ENCODE results near the gene TMED1. TPM values are rescaled to one million over a fixed set of nuclear protein-coding genes. Genes with fewer than 3 reads are reported as not detected.
"Not testable (repeated sequence)": the region's sequence is repeated elsewhere in the genome, so short reads cannot be mapped to it uniquely, and the experiment has no call there.

The TMED1 gene
- total RNA-seq, 1 donor from 2014 or later = 27.0 TPM

DNA sequence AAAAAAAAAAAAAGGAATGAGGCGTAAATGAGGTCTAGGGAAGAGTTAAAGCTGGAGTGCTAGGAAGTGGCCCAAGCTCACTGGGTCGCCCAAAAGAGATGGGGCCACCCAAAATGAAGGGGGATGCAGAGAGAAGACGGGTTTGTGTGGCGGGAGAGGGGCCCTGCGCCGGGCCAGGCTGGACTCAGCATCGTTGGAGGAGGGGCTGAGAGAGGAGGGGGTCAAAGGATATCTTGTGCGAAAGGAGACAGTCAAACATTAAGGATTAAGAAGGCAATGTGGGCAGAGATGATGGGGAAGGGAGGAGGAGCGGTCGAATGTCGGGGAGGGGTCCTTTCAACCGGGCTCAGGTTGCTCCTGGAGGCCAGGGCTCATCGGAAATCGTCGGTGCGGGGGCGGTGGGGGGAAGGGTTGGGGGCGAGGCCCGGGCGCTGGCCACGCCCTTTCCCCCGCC is 34.5 kb upstream of the TMED1 start:
- no peak for DNase-seq (ENCODE audit: low read depth)
- TF ChIP-seq, protein P1, sequence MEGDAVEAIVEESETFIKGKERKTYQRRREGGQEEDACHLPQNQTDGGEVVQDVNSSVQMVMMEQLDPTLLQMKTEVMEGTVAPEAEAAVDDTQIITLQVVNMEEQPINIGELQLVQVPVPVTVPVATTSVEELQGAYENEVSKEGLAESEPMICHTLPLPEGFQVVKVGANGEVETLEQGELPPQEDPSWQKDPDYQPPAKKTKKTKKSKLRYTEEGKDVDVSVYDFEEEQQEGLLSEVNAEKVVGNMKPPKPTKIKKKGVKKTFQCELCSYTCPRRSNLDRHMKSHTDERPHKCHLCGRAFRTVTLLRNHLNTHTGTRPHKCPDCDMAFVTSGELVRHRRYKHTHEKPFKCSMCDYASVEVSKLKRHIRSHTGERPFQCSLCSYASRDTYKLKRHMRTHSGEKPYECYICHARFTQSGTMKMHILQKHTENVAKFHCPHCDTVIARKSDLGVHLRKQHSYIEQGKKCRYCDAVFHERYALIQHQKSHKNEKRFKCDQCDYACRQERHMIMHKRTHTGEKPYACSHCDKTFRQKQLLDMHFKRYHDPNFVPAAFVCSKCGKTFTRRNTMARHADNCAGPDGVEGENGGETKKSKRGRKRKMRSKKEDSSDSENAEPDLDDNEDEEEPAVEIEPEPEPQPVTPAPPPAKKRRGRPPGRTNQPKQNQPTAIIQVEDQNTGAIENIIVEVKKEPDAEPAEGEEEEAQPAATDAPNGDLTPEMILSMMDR (IDR thresholded peaks at IDR 0.05; ENCODE audit: insufficient read depth, low read depth, low read length) = no peak
- TF ChIP-seq EZH2 (IDR thresholded peaks at IDR 0.05; ENCODE audit: insufficient read depth, low read length) = no peak
- peaks cover 17% of the 10 kb centered on the region for H4K20me1 ChIP-seq (ENCODE audit: insufficient read depth, low read length)
- no peaks in the 10 kb centered on the region for H3K9me3 Mint-ChIP-seq (ENCODE audit: unreplicated experiment)
- peak overlapping the region; percentile 93 for H3K4me2 ChIP-seq (ENCODE audit: low read length)
- H3K4me3 ChIP-seq (ENCODE audit: insufficient read depth, low read depth, low read length) = peak overlapping the region; percentile 53
- H2AFZ ChIP-seq (ENCODE audit: low read depth, low read length) = peak overlapping the region; percentile 88
- H3K27ac ChIP-seq (ENCODE audit: low read depth, low read length) = peak overlapping the region; percentile 48
- no peaks in the 10 kb centered on the region for H3K27me3 ChIP-seq (ENCODE audit: insufficient read depth, low read length)
- H3K4me3 Mint-ChIP-seq (ENCODE audit: unreplicated experiment) = peak overlapping the region; percentile 68
- H3K4me1 ChIP-seq (ENCODE audit: insufficient read depth, low read length) = peaks cover 12% of the 10 kb centered on the region
- peaks cover 36% of the 10 kb centered on the region for H3K79me2 ChIP-seq (ENCODE audit: insufficient read depth, low read length)
- H3K9ac ChIP-seq (ENCODE audit: low read length) = peak overlapping the region; percentile 77
- H3K27ac Mint-ChIP-seq (ENCODE audit: unreplicated experiment) = peak overlapping the region; percentile 93
- H3K36me3 ChIP-seq (ENCODE audit: insufficient read depth, low read length) = no peaks in the 10 kb centered on the region
- no peak for FAIRE-seq
- peaks cover 6% of the 10 kb centered on the region for H3K4me1 Mint-ChIP-seq (ENCODE audit: low read depth, unreplicated experiment)
- no peaks in the 10 kb centered on the region for H3K27me3 Mint-ChIP-seq (ENCODE audit: low read depth, unreplicated experiment)
- H3K36me3 Mint-ChIP-seq (ENCODE audit: low read depth, unreplicated experiment) = peaks cover 2% of the 10 kb centered on the region
- no peaks in the 10 kb centered on the region for H3K9me3 ChIP-seq (ENCODE audit: insufficient read depth, low read depth, low read length)

DNA sequence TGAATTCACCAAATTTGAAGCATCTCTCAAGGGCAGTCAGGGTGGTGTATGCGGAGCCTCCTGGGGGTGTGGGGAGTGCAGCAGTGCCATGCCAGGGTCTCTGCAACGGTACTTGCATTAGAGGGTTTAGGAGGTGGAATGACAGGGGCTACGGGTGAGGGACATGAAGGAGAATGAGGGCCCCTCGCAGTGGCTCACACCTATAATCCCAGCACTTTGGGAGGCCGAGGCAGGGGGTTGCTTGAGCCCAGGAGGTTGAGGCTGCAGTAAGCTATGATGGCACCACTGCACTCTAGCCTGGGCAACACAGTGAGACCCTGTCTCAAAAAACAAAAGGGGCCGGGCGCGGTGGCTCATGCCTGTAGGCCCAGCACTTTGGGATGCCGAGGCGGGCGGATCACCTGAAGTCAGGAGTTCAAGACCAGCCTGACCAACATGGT is 33.9 kb upstream of the TMED1 start:
- H3K9me3 ChIP-seq (ENCODE audit: insufficient read depth, low read depth, low read length); H3K4me1 Mint-ChIP-seq (ENCODE audit: low read depth, unreplicated experiment); DNase-seq (ENCODE audit: low read depth); H3K4me2 ChIP-seq (ENCODE audit: low read length); H3K27me3 Mint-ChIP-seq (ENCODE audit: low read depth, unreplicated experiment); FAIRE-seq; H3K9me3 Mint-ChIP-seq (ENCODE audit: unreplicated experiment); H3K36me3 Mint-ChIP-seq (ENCODE audit: low read depth, unreplicated experiment); H2AFZ ChIP-seq (ENCODE audit: low read depth, low read length); H3K27ac ChIP-seq (ENCODE audit: low read depth, low read length); H3K9ac ChIP-seq (ENCODE audit: low read length); H3K27me3 ChIP-seq (ENCODE audit: insufficient read depth, low read length); H3K4me3 ChIP-seq (ENCODE audit: insufficient read depth, low read depth, low read length); H3K27ac Mint-ChIP-seq (ENCODE audit: unreplicated experiment); H3K36me3 ChIP-seq (ENCODE audit: insufficient read depth, low read length): not testable (repeated sequence)
- H4K20me1 ChIP-seq (ENCODE audit: insufficient read depth, low read length) = peaks cover 13% of the 10 kb centered on the region
- H3K4me1 ChIP-seq (ENCODE audit: insufficient read depth, low read length) = peaks cover 12% of the 10 kb centered on the region
- peak overlapping the region; percentile 68 for H3K4me3 Mint-ChIP-seq (ENCODE audit: unreplicated experiment)
- H3K79me2 ChIP-seq (ENCODE audit: insufficient read depth, low read length) = peaks cover 30% of the 10 kb centered on the region

DNA sequence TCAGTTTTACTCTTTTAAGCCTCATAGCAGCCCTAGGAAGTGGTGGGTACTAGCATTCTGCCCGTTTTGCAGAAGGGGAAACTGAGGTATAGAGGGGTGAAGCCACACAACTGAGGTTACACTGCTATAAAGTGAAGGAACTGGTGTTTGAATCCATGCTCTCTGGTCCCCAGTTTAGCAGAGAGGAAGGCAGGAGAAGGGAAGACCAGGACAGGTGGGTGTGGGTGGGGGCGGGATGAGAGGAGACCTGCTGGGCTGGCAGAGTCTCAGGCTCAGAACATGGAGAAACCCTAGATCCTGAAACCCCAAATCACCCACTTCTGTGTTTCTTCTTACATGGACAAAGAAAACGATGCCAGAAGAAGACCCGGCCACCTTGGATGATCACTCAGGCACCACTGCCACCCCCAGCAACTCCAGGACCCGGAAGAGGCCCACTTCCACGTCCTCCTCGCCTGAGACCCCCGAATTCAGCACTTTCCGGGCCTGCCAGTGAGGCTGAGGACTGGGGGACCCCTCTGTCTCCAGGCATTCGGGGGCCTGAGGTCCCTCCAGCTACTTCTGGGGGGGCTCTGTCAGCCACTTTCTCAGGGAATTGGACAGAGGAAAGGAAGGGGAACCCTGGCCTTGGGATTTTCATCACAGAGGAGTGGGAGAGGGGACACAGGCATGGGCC is 33.0 kb upstream of the TMED1 start:
- Mint-ChIP-seq H3K4me3 (ENCODE audit: unreplicated experiment) (no peak overlapping the region), H3K9me3 (ENCODE audit: unreplicated experiment) (no peaks in the 10 kb centered on the region), H3K27ac (ENCODE audit: unreplicated experiment) (no peak overlapping the region), H3K4me1 (ENCODE audit: low read depth, unreplicated experiment) (peaks cover 9% of the 10 kb centered on the region), H3K36me3 (ENCODE audit: low read depth, unreplicated experiment) (peaks cover 2% of the 10 kb centered on the region), H3K27me3 (ENCODE audit: low read depth, unreplicated experiment) (no peaks in the 10 kb centered on the region)
- peaks cover 6% of the 10 kb centered on the region for H4K20me1 ChIP-seq (ENCODE audit: insufficient read depth, low read length)
- no peak overlapping the region for H3K27ac ChIP-seq (ENCODE audit: low read depth, low read length)
- H3K79me2 ChIP-seq (ENCODE audit: insufficient read depth, low read length) = peaks cover 21% of the 10 kb centered on the region
- no peaks in the 10 kb centered on the region for H3K27me3 ChIP-seq (ENCODE audit: insufficient read depth, low read length)
- H2AFZ ChIP-seq (ENCODE audit: low read depth, low read length) = no peak overlapping the region
- H3K4me1 ChIP-seq (ENCODE audit: insufficient read depth, low read length) = peaks cover 10% of the 10 kb centered on the region
- no peaks in the 10 kb centered on the region for H3K9me3 ChIP-seq (ENCODE audit: insufficient read depth, low read depth, low read length)
- no peak overlapping the region for H3K4me2 ChIP-seq (ENCODE audit: low read length)
- H3K36me3 ChIP-seq (ENCODE audit: insufficient read depth, low read length) = no peaks in the 10 kb centered on the region
- no peak for DNase-seq (ENCODE audit: low read depth)
- H3K9ac ChIP-seq (ENCODE audit: low read length) = no peak overlapping the region
- no peak for FAIRE-seq
- no peak for TF ChIP-seq EZH2 (IDR thresholded peaks at IDR 0.05; ENCODE audit: insufficient read depth, low read length)
- TF ChIP-seq, protein P1 (IDR thresholded peaks at IDR 0.05; ENCODE audit: insufficient read depth, low read depth, low read length) = no peak
- H3K4me3 ChIP-seq (ENCODE audit: insufficient read depth, low read depth, low read length) = no peak overlapping the region

Measured in astrocyte (in vitro differentiated cells and primary cell).